HCT116 (cell line): ENCODE measurements around the gene RECK.

Source experiments
- CEBPB ChIP-seq: IDR thresholded peaks from 2 replicates; pipeline ENCODE4 v1.6.1; 2012; ENCODE audit warnings: low read depth
- EZH2 ChIP-seq: fragments of 200-600 bp; sonication (generic); IDR thresholded peaks from 2 replicates; pipeline ENCODE4 v1.6.1; 2017; ENCODE audit warnings: antibody characterized with exemption, mixed run types
- POLR2A ChIP-seq: IDR thresholded peaks from 2 replicates; pipeline ENCODE4 v1.7.0; 2011; ENCODE audit warnings: borderline replicate concordance; ENCODE audit not compliant: insufficient read depth, insufficient read length; ENCODE audit errors: extremely low read depth
- POLR2AphosphoS5 ChIP-seq: IDR thresholded peaks from 2 replicates; pipeline ENCODE4 v1.6.1; 2011; ENCODE audit warnings: mild to moderate bottlenecking, low read depth, low read length, moderate library complexity
- RAD21 ChIP-seq: IDR thresholded peaks from 2 replicates; pipeline ENCODE4 v1.6.1; 2012; ENCODE audit warnings: low read depth, mild to moderate bottlenecking
- SIN3A ChIP-seq: IDR thresholded peaks from 2 replicates; pipeline ENCODE4 v1.6.1; 2012; ENCODE audit warnings: low read depth
- SP1 ChIP-seq: IDR thresholded peaks from 2 replicates; pipeline ENCODE4 v1.6.1; 2012; ENCODE audit warnings: low read depth
- ZNF274 ChIP-seq: fragments of 200-500 bp; sonication (Bioruptor generic); IDR thresholded peaks from 2 replicates; pipeline ENCODE4 v1.6.1; 2014; ENCODE audit warnings: mild to moderate bottlenecking, low read depth, low read length, inconsistent platforms
- TF ChIP-seq, protein P1 (sequence below), 3 experiments: fragments of 200-600 bp in 1 of 3; sonication (generic) in 1 of 3; IDR thresholded peaks in 2 of 3; conservative IDR thresholded peaks in 1 of 3; 2 replicates each; pipeline ENCODE4 v1.5.1; 2012 to 2017; ENCODE audit warnings: low read depth in 2 of 3, low read length in 2 of 3, antibody characterized with exemption in 1 of 3, borderline replicate concordance in 1 of 3, control low read depth in 1 of 3, mild to moderate bottlenecking in 1 of 3, mixed read lengths in 1 of 3, mixed run types in 1 of 3, moderate library complexity in 1 of 3; ENCODE audit not compliant: insufficient read depth in 1 of 3
- TF ChIP-seq, protein P2 (sequence below): IDR thresholded peaks from 2 replicates; pipeline ENCODE4 v1.6.1; 2012

DNA sequence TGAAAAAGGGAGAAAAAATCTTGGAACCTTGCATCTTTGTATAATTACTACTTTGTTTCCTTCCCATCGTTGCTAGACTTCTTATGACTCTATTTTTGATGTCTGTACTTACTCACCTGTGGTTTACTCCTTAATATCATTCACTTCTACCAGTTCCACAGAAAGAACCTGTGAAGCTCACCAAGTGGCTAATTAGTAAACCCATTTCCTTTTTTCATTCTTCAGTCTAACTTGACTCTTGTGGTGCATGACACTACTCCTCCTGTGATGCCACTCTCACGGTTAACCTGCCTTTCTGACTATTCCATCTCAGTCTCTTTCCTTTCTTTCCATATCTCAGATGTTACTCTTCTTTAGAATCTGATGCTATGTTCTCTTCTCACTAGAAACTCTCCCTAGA, 14.6 kb downstream of the RECK start:
- TF ChIP-seq, protein P1, sequence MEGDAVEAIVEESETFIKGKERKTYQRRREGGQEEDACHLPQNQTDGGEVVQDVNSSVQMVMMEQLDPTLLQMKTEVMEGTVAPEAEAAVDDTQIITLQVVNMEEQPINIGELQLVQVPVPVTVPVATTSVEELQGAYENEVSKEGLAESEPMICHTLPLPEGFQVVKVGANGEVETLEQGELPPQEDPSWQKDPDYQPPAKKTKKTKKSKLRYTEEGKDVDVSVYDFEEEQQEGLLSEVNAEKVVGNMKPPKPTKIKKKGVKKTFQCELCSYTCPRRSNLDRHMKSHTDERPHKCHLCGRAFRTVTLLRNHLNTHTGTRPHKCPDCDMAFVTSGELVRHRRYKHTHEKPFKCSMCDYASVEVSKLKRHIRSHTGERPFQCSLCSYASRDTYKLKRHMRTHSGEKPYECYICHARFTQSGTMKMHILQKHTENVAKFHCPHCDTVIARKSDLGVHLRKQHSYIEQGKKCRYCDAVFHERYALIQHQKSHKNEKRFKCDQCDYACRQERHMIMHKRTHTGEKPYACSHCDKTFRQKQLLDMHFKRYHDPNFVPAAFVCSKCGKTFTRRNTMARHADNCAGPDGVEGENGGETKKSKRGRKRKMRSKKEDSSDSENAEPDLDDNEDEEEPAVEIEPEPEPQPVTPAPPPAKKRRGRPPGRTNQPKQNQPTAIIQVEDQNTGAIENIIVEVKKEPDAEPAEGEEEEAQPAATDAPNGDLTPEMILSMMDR (IDR thresholded peaks at IDR 0.05 in 2 of 3, conservative IDR thresholded peaks at IDR 0.05 in 1 of 3; ENCODE audit: borderline replicate concordance in 1 of 3, insufficient read depth in 1 of 3, low read depth in 2 of 3, low read length in 2 of 3): no peak
- TF ChIP-seq CEBPB: no peak
- no peak for TF ChIP-seq EZH2
- TF ChIP-seq, protein P2, sequence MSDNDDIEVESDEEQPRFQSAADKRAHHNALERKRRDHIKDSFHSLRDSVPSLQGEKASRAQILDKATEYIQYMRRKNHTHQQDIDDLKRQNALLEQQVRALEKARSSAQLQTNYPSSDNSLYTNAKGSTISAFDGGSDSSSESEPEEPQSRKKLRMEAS: no peak
- no peak for TF ChIP-seq SIN3A
- no peak for TF ChIP-seq SP1
- TF ChIP-seq POLR2AphosphoS5: no peak
- TF ChIP-seq RAD21: no peak
- TF ChIP-seq ZNF274: no peak
- TF ChIP-seq POLR2A: no peak
